ENCODE results near the gene CEP68. TPM values are rescaled to one million over a fixed set of nuclear protein-coding genes. Genes with fewer than 3 reads are reported as not detected.
A peak's percentile ranks its signal among the peaks of the same experiment; 100 is the strongest.

The CEP68 gene
- total and polyA plus RNA-seq, 5 donors from 2014 or later, result 18.8 to 27.8 (median 26.0) TPM

DNA sequence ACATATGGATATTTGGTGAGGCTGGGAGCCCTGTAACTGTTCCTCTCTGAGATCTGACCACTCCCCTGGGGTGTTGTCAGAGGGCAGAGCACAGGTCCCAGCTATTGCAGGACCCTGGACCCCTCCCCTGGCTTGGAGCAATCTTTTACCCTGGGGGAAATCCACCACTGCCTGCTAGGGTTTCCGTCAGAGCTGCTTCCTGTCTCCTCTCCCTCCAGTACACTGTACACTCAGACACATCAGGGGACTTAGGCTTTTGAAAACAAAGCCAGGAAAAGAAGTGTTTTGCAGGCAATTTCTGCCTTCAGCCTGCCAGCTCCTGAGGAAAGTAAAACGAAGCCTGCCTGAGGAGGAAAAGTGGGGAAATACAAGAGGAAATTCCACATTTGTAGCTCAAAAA lies 13.2 kb upstream of the CEP68 start:
- H3K9me3 Mint-ChIP-seq, result peaks cover 0 to 16% (median 9%) of the 10 kb centered on the region in 7 donors
- Histone ChIP-seq H3K9me3 (ENCODE audit: control insufficient read depth in 2 of 2, low read length in 2 of 2) (peaks cover 7 to 11% of the 10 kb centered on the region in 2 experiments), H3K27me3 (ENCODE audit: control insufficient read depth, insufficient read depth, low read length) (no peaks in the 10 kb centered on the region), H3K27ac (ENCODE audit: insufficient read depth, low read length, poor library complexity, severe bottlenecking) (no peak overlapping the region), H3K4me3 (ENCODE audit: low read depth, low read length) (no peak overlapping the region), H3K4me1 (ENCODE audit: control insufficient read depth, insufficient read depth, low read length, poor library complexity, severe bottlenecking) (peaks cover 6% of the 10 kb centered on the region), H3K36me3 (ENCODE audit: control insufficient read depth, insufficient read depth, low read length) (peaks cover 22% of the 10 kb centered on the region)
- peaks cover 34% of the 10 kb centered on the region for H3K36me3 Mint-ChIP-seq
- no peaks in the 10 kb centered on the region for H3K27me3 Mint-ChIP-seq
- no peak overlapping the region for H3K4me3 Mint-ChIP-seq
- no peak for DNase-seq
- H3K27ac Mint-ChIP-seq, result no peak overlapping the region
- no peak for ATAC-seq (ENCODE audit: low read depth in 2 of 2)
- H3K4me1 Mint-ChIP-seq, result peaks cover 5 to 13% (median 11%) of the 10 kb centered on the region in 4 donors

DNA sequence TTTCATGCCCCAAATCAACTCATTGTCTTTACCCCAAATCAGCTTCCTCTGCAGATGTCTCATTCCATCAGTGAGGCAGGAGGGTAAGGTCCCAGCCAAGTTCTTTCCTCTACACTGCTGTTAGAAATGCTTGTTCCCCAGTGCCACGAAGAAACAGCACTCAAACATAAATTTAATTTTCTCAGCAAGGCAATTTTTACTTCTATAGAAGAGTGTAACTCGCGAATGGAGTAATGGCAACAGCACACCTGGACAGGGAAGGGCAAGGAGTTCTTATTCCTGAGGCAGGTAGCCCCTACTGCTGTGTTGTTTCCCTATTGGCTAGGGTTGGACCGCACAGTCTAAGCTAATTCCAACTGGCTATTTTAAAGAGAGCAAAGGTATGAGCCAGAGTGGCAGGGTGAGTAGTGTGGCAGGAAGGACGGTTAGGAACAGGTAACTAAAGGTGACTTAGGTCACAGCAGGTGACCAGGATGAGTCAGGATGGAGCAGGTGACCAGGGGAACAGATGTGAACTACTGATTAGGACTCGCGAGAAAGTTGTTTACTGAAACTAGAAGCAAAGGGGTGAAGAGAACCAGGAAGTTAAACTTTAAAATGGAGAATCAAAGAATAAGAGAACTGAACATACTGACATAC lies 12.0 kb upstream of the CEP68 start:
- H3K27me3 ChIP-seq (ENCODE audit: control insufficient read depth, insufficient read depth, low read length), result no peaks in the 10 kb centered on the region
- peaks cover 7 to 11% of the 10 kb centered on the region in 2 experiments for H3K9me3 ChIP-seq (ENCODE audit: control insufficient read depth in 2 of 2, low read length in 2 of 2)
- no peak for DNase-seq
- no peak overlapping the region for H3K4me3 ChIP-seq (ENCODE audit: low read depth, low read length)
- no peak overlapping the region for H3K4me3 Mint-ChIP-seq
- peaks cover 36% of the 10 kb centered on the region for H3K36me3 Mint-ChIP-seq
- no peak overlapping the region for H3K27ac Mint-ChIP-seq
- peaks cover 0 to 16% (median 9%) of the 10 kb centered on the region in 7 donors for H3K9me3 Mint-ChIP-seq
- H3K4me1 Mint-ChIP-seq, result peaks cover 8 to 18% (median 11%) of the 10 kb centered on the region in 4 donors
- H3K27me3 Mint-ChIP-seq, result no peaks in the 10 kb centered on the region
- no peak for ATAC-seq (ENCODE audit: low read depth in 2 of 2)
- peaks cover 6% of the 10 kb centered on the region for H3K4me1 ChIP-seq (ENCODE audit: control insufficient read depth, insufficient read depth, low read length, poor library complexity, severe bottlenecking)
- H3K36me3 ChIP-seq (ENCODE audit: control insufficient read depth, insufficient read depth, low read length), result peaks cover 22% of the 10 kb centered on the region
- H3K27ac ChIP-seq (ENCODE audit: insufficient read depth, low read length, poor library complexity, severe bottlenecking), result no peak overlapping the region

DNA sequence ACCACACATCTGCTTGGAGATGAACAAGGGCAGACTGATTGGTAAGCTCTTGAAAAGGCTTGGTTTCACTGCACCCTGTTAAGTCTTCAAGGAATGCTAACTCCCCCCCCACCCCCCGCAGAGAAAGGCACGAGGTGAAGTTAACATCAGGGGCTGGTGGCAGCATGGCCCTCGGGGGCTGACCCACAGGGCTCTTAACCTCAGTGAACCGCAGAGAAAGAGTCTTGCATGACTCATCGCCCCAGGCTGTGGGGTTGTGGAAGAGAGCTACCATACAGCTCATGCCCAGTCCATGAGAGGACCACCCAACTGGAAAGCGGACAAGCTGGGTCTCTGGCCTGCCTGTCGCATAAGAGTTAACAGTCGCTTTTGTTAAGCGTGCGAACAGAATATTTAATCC lies 10.6 kb upstream of the CEP68 start:
- H3K27me3 ChIP-seq (ENCODE audit: control insufficient read depth, insufficient read depth, low read length), result no peaks in the 10 kb centered on the region
- no peak overlapping the region for H3K4me3 ChIP-seq (ENCODE audit: low read depth, low read length)
- Mint-ChIP-seq H3K36me3 (peaks cover 33% of the 10 kb centered on the region), H3K4me3 (no peak overlapping the region), H3K27me3 (no peaks in the 10 kb centered on the region), H3K27ac (no peak overlapping the region), H3K9me3 (peaks cover 0 to 16% (median 9%) of the 10 kb centered on the region in 7 donors), H3K4me1 (peaks cover 3 to 8% (median 5%) of the 10 kb centered on the region in 4 donors)
- ATAC-seq (ENCODE audit: low read depth in 2 of 2) (no peak), DNase-seq (no peak)
- peaks cover 7 to 11% of the 10 kb centered on the region in 2 experiments for H3K9me3 ChIP-seq (ENCODE audit: control insufficient read depth in 2 of 2, low read length in 2 of 2)
- no peaks in the 10 kb centered on the region for H3K4me1 ChIP-seq (ENCODE audit: control insufficient read depth, insufficient read depth, low read length, poor library complexity, severe bottlenecking)
- peaks cover 22% of the 10 kb centered on the region for H3K36me3 ChIP-seq (ENCODE audit: control insufficient read depth, insufficient read depth, low read length)
- H3K27ac ChIP-seq (ENCODE audit: insufficient read depth, low read length, poor library complexity, severe bottlenecking), result no peak overlapping the region

- Mint-ChIP-seq H3K27ac (no peak overlapping the region), H3K4me3 (no peak overlapping the region), H3K36me3 (peaks cover 40% of the 10 kb centered on the region), H3K4me1 (peaks cover 0 to 9% (median 6%) of the 10 kb centered on the region in 4 donors), H3K9me3 (peaks cover 0 to 16% (median 9%) of the 10 kb centered on the region in 7 donors), H3K27me3 (no peaks in the 10 kb centered on the region)
- Histone ChIP-seq H3K27ac (ENCODE audit: insufficient read depth, low read length, poor library complexity, severe bottlenecking) (no peak overlapping the region), H3K4me1 (ENCODE audit: control insufficient read depth, insufficient read depth, low read length, poor library complexity, severe bottlenecking) (no peaks in the 10 kb centered on the region), H3K4me3 (ENCODE audit: low read depth, low read length) (no peak overlapping the region), H3K9me3 (ENCODE audit: control insufficient read depth in 2 of 2, low read length in 2 of 2) (peaks cover 7 to 11% of the 10 kb centered on the region in 2 experiments), H3K36me3 (ENCODE audit: control insufficient read depth, insufficient read depth, low read length) (peaks cover 22% of the 10 kb centered on the region), H3K27me3 (ENCODE audit: control insufficient read depth, insufficient read depth, low read length) (no peaks in the 10 kb centered on the region)
- DNase-seq, result no peak
- no peak for ATAC-seq (ENCODE audit: low read depth in 2 of 2)
These were observed 9.4 kb upstream of the CEP68 start for GRCh38 chr2:65046633-65047407.

DNA sequence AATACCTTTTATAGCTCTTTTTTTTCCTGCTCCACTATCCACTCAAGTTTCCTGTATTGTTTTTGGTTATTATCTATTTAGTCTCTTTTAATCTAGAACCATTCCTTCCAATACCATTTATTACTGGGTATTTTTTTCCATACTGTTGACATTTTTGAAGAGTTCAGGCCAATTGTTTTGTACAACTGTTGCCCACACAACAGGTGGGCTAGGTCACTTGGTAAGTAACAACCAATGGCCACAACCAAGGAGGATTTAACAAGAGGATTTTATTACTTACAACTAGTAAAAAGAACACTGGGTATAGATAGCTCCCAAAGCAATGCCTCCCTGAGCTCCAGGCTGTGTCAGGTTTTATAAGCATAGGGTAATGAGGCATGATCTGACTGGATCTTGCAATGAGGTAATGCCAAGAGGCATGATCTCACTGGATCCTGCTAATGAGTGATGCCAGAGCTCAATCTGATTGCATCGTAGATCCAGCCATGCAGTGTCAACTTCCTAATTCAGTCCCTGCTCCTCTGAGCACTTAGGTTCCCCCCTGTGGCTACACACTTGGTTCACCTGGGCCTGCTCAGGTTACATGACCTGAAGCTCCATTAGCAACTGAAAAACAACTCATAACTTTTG lies 7.1 kb upstream of the CEP68 start:
- no peak for ATAC-seq (ENCODE audit: low read depth in 2 of 2)
- peaks cover 13% of the 10 kb centered on the region for H3K36me3 ChIP-seq (ENCODE audit: control insufficient read depth, insufficient read depth, low read length)
- H3K27ac ChIP-seq (ENCODE audit: insufficient read depth, low read length, poor library complexity, severe bottlenecking), result no peak overlapping the region
- peaks cover 38% of the 10 kb centered on the region for H3K36me3 Mint-ChIP-seq
- H3K4me1 ChIP-seq (ENCODE audit: control insufficient read depth, insufficient read depth, low read length, poor library complexity, severe bottlenecking), result peaks cover 18% of the 10 kb centered on the region
- DNase-seq, result no peak
- H3K4me3 Mint-ChIP-seq, result no peak overlapping the region
- no peaks in the 10 kb centered on the region for H3K27me3 ChIP-seq (ENCODE audit: control insufficient read depth, insufficient read depth, low read length)
- H3K27ac Mint-ChIP-seq, result no peak overlapping the region
- peaks cover 0 to 13% (median 7%) of the 10 kb centered on the region in 7 donors for H3K9me3 Mint-ChIP-seq
- H3K27me3 Mint-ChIP-seq, result no peaks in the 10 kb centered on the region
- peaks cover 2 to 4% of the 10 kb centered on the region in 2 experiments for H3K9me3 ChIP-seq (ENCODE audit: control insufficient read depth in 2 of 2, low read length in 2 of 2)
- H3K4me3 ChIP-seq (ENCODE audit: low read depth, low read length), result no peak overlapping the region
- H3K4me1 Mint-ChIP-seq, result peaks cover 12 to 27% (median 18%) of the 10 kb centered on the region in 4 donors

GRCh38 chr2:65050931-65051330 lies 5.3 kb upstream of the CEP68 start:
- Mint-ChIP-seq H3K27me3 (no peaks in the 10 kb centered on the region), H3K27ac (no peak overlapping the region), H3K9me3 (no peaks in the 10 kb centered on the region), H3K36me3 (peaks cover 21% of the 10 kb centered on the region), H3K4me1 (peaks cover 17 to 40% (median 31%) of the 10 kb centered on the region in 4 donors), H3K4me3 (no peak overlapping the region)
- no peaks in the 10 kb centered on the region for H3K9me3 ChIP-seq (ENCODE audit: control insufficient read depth in 2 of 2, low read length in 2 of 2)
- H3K27ac ChIP-seq (ENCODE audit: insufficient read depth, low read length, poor library complexity, severe bottlenecking), result no peak overlapping the region
- no peaks in the 10 kb centered on the region for H3K36me3 ChIP-seq (ENCODE audit: control insufficient read depth, insufficient read depth, low read length)
- no peak overlapping the region for H3K4me3 ChIP-seq (ENCODE audit: low read depth, low read length)
- H3K4me1 ChIP-seq (ENCODE audit: control insufficient read depth, insufficient read depth, low read length, poor library complexity, severe bottlenecking), result peaks cover 33% of the 10 kb centered on the region
- DNase-seq (no peak), ATAC-seq (ENCODE audit: low read depth in 2 of 2) (no peak)
- no peaks in the 10 kb centered on the region for H3K27me3 ChIP-seq (ENCODE audit: control insufficient read depth, insufficient read depth, low read length)

- Histone ChIP-seq H3K4me1 (ENCODE audit: control insufficient read depth, insufficient read depth, low read length, poor library complexity, severe bottlenecking) (peaks cover 48% of the 10 kb centered on the region), H3K36me3 (ENCODE audit: control insufficient read depth, insufficient read depth, low read length) (no peaks in the 10 kb centered on the region), H3K9me3 (ENCODE audit: control insufficient read depth in 2 of 2, low read length in 2 of 2) (no peaks in the 10 kb centered on the region), H3K27ac (ENCODE audit: insufficient read depth, low read length, poor library complexity, severe bottlenecking) (no peak overlapping the region), H3K27me3 (ENCODE audit: control insufficient read depth, insufficient read depth, low read length) (no peaks in the 10 kb centered on the region), H3K4me3 (ENCODE audit: low read depth, low read length) (peak overlapping the region; percentile 20)
- Mint-ChIP-seq H3K4me1 (peaks cover 23 to 54% (median 43%) of the 10 kb centered on the region in 4 donors), H3K27me3 (no peaks in the 10 kb centered on the region), H3K9me3 (no peaks in the 10 kb centered on the region), H3K36me3 (peaks cover 15% of the 10 kb centered on the region), H3K27ac (peak overlapping the region; percentile 78 to 98 (median 84)), H3K4me3 (peak overlapping the region; percentile 65 to 94 (median 76))
- DNase-seq (peak in 2 of 3 donors; percentile 72 to 85), ATAC-seq (ENCODE audit: low read depth in 2 of 2) (peak; percentile 31 to 33)
These were observed 3.0 kb upstream of the CEP68 start for GRCh38 chr2:65053199-65053598.
